Measurements from ENCODE around the gene ING5.

Gene ING5

GRCh38 chr2:241672243-241673188 lies 29.3 kb upstream of the ING5 start:
- DNase-seq (ENCODE audit: low spot score): no peak

GRCh38 chr2:241673189-241673663 lies 28.6 kb upstream of the ING5 start:
- no peak for DNase-seq (ENCODE audit: low spot score)

GRCh38 chr2:241673797-241674725 lies 27.8 kb upstream of the ING5 start:
- no peak for DNase-seq (ENCODE audit: low spot score)

GRCh38 chr2:241675885-241676284 lies 26.0 kb upstream of the ING5 start:
- DNase-seq (ENCODE audit: low spot score): no peak

- no peak for DNase-seq (ENCODE audit: low spot score)
These were observed 25.2 kb upstream of the ING5 start for GRCh38 chr2:241676665-241677064.

GRCh38 chr2:241677392-241677791 lies 24.4 kb upstream of the ING5 start:
- no peak for DNase-seq (ENCODE audit: low spot score)

- DNase-seq (ENCODE audit: low spot score): no peak
These were observed 23.5 kb upstream of the ING5 start for GRCh38 chr2:241678307-241678706.

GRCh38 chr2:241678784-241679540 lies 22.9 kb upstream of the ING5 start:
- DNase-seq (ENCODE audit: low spot score): no peak

- DNase-seq (ENCODE audit: low spot score): no peak
These were observed 21.8 kb upstream of the ING5 start for GRCh38 chr2:241680044-241680443.

- peak; percentile 92 for DNase-seq (ENCODE audit: low spot score)
These were observed 20.8 kb upstream of the ING5 start for GRCh38 chr2:241680827-241681599.

- no peak for DNase-seq (ENCODE audit: low spot score)
These were observed 15.6 kb upstream of the ING5 start for GRCh38 chr2:241686324-241686649.

- peak; percentile 97 for DNase-seq (ENCODE audit: low spot score)
These were observed 15.0 kb upstream of the ING5 start, which contains the start of gene DTYMK for GRCh38 chr2:241686650-241687425. TSS of gene DTYMK (minus strand) at chr2:241686815. CDS start at chr2:241686783, 32 bp downstream.

GRCh38 chr2:241689306-241689705 lies 12.5 kb upstream of the ING5 start:
- DNase-seq (ENCODE audit: low spot score): no peak

GRCh38 chr2:241690202-241690717 lies 11.6 kb upstream of the ING5 start:
- no peak for DNase-seq (ENCODE audit: low spot score)

- DNase-seq (ENCODE audit: low spot score): peak; percentile 76
These were observed 9.4 kb upstream of the ING5 start for GRCh38 chr2:241692448-241692847.

- no peak for DNase-seq (ENCODE audit: low spot score)
These were observed 6.2 kb upstream of the ING5 start for GRCh38 chr2:241695651-241696050.

GRCh38 chr2:241701149-241701398 lies 765 bp upstream of the ING5 start:
- DNase-seq (ENCODE audit: low spot score): no peak

- peak; percentile 91 for DNase-seq (ENCODE audit: low spot score)
These were observed 554 bp downstream of the ING5 start for GRCh38 chr2:241702155-241703031.

- DNase-seq (ENCODE audit: low spot score): no peak
These were observed 1.3 kb downstream of the ING5 start for GRCh38 chr2:241703032-241703604.
